GM12875 (cell line): ENCODE results near the gene CCDC171.

ENCODE experiments used
- H3K4me3 ChIP-seq: one replicate; pipeline ENCODE4 v1.5.1; 2011; ENCODE audit warnings: low read depth, low read length, control low read depth
- CTCF ChIP-seq: IDR thresholded peaks from 2 replicates; pipeline ENCODE4 v1.5.1; 2011; ENCODE audit warnings: low read depth, mild to moderate bottlenecking, control low read depth, inconsistent platforms, low read length, moderate library complexity, borderline replicate concordance; ENCODE audit not compliant: insufficient read depth

CCDC171 gene

GRCh38 chr9:15959663-15960062, 406.8 kb downstream of the CCDC171 start:
- H3K4me3 ChIP-seq, result no peak overlapping the region
- TF ChIP-seq CTCF, result no peak

GRCh38 chr9:15961217-15961616, 408.4 kb downstream of the CCDC171 start:
- no peak for TF ChIP-seq CTCF
- no peak overlapping the region for H3K4me3 ChIP-seq

GRCh38 chr9:15965246-15965745, 412.5 kb downstream of the CCDC171 start:
- H3K4me3 ChIP-seq, result no peak overlapping the region
- TF ChIP-seq CTCF, result no peak

- TF ChIP-seq CTCF, result no peak
- no peak overlapping the region for H3K4me3 ChIP-seq
Measured at GRCh38 chr9:15966471-15966870, 413.6 kb downstream of the CCDC171 start.

- TF ChIP-seq CTCF, result no peak
- no peak overlapping the region for H3K4me3 ChIP-seq
Measured at GRCh38 chr9:15967068-15967467, 414.2 kb downstream of the CCDC171 start.

GRCh38 chr9:15972760-15973159, 419.9 kb downstream of the CCDC171 start:
- no peak overlapping the region for H3K4me3 ChIP-seq
- TF ChIP-seq CTCF, result no peak

- no peak for TF ChIP-seq CTCF
Measured at GRCh38 chr9:15975101-15975778, 422.4 kb downstream of the CCDC171 start.

More at GRCh38 chr9:15975101-15975778, 422.4 kb downstream of the CCDC171 start:
- no peak overlapping the region for H3K4me3 ChIP-seq
